VCaP (cell line): ENCODE results near the gene GSE1.

Experiments
- H3K27ac ChIP-seq: fragments of 450-650 bp; 2 replicates; pipeline ENCODE4 v1.5.1; 2017
- CTCF ChIP-seq: fragments of 450-650 bp; conservative IDR thresholded peaks from 2 replicates; pipeline ENCODE4 v1.5.1; 2017; ENCODE audit warnings: mild to moderate bottlenecking, moderate library complexity

The GSE1 gene

GRCh38 chr16:85643631-85644030, 30.5 kb downstream of the GSE1 start:
- H3K27ac ChIP-seq, result no peak overlapping the region
- no peak for TF ChIP-seq CTCF

- H3K27ac ChIP-seq, result no peak overlapping the region
- no peak for TF ChIP-seq CTCF
Observed at GRCh38 chr16:85644093-85644712, 31.1 kb downstream of the GSE1 start.

GRCh38 chr16:85645021-85645589, 32.0 kb downstream of the GSE1 start:
- TF ChIP-seq CTCF, result no peak
- H3K27ac ChIP-seq, result 0 out of 2 replicates have a peak overlapping the region, but pooled peaks have one; percentile 21

GRCh38 chr16:85646358-85646907, 33.3 kb downstream of the GSE1 start:
- TF ChIP-seq CTCF, result no peak
- no peak overlapping the region for H3K27ac ChIP-seq

GRCh38 chr16:85646976-85647375, 33.9 kb downstream of the GSE1 start:
- no peak overlapping the region for H3K27ac ChIP-seq
- TF ChIP-seq CTCF, result no peak

GRCh38 chr16:85648070-85648714, 35.1 kb downstream of the GSE1 start:
- H3K27ac ChIP-seq, result no peak overlapping the region
- TF ChIP-seq CTCF, result no peak

- H3K27ac ChIP-seq, result no peak overlapping the region
- TF ChIP-seq CTCF, result no peak
Observed at GRCh38 chr16:85648805-85649204, 35.7 kb downstream of the GSE1 start.
